NCI-H1048 (cell line): Measurements from ENCODE around the gene SPRYD7.
"Not testable (repeated sequence)": the region's sequence is repeated elsewhere in the genome, so short reads cannot be mapped to it uniquely, and the experiment has no call there.

Experiments
- DNase-seq: peaks from one replicate; lab custom pipeline; 2025; lab: John Stamatoyannopoulos, UW

The SPRYD7 gene

GRCh38 chr13:49936075-49936967 lies at the start of gene SPRYD7:
Gene SPRYD7, minus strand, starts transcription at chr13:49936340. Its CDS starts 105 bp downstream, at chr13:49936235.
- peak; percentile 64 for DNase-seq

GRCh38 chr13:49985129-49985528 lies 49.0 kb upstream of the SPRYD7 start:
- no peak for DNase-seq

- no peak for DNase-seq
Measured at GRCh38 chr13:49980266-49980665, 44.1 kb upstream of the SPRYD7 start.

- no peak for DNase-seq
Measured at GRCh38 chr13:49977992-49978391, 41.9 kb upstream of the SPRYD7 start.

GRCh38 chr13:49976314-49977258 lies 40.4 kb upstream of the SPRYD7 start:
- peak; percentile 9 for DNase-seq

- DNase-seq: no peak
Measured at GRCh38 chr13:49975826-49976225, 39.7 kb upstream of the SPRYD7 start.

- DNase-seq: no peak
Measured at GRCh38 chr13:49972709-49973108, 36.6 kb upstream of the SPRYD7 start.

GRCh38 chr13:49967456-49967855 lies 31.3 kb upstream of the SPRYD7 start:
- DNase-seq: no peak

GRCh38 chr13:49958321-49958720 lies 22.2 kb upstream of the SPRYD7 start:
- DNase-seq: no peak

- DNase-seq: no peak
Measured at GRCh38 chr13:49956131-49956530, 20.0 kb upstream of the SPRYD7 start.

- DNase-seq: no peak
Measured at GRCh38 chr13:49954674-49955455, 18.7 kb upstream of the SPRYD7 start.

GRCh38 chr13:49953560-49953959 lies 17.4 kb upstream of the SPRYD7 start:
- no peak for DNase-seq

- DNase-seq: no peak
Measured at GRCh38 chr13:49951754-49952535, 15.8 kb upstream of the SPRYD7 start.

- DNase-seq: not testable (repeated sequence)
Measured at GRCh38 chr13:49948777-49949270, 12.7 kb upstream of the SPRYD7 start.

GRCh38 chr13:49939321-49939720 lies 3.2 kb upstream of the SPRYD7 start:
- DNase-seq: no peak

- no peak for DNase-seq
Measured at GRCh38 chr13:49938921-49939320, 2.8 kb upstream of the SPRYD7 start.

- DNase-seq: no peak
Measured at GRCh38 chr13:49938314-49938713, 2.2 kb upstream of the SPRYD7 start.

- DNase-seq: no peak
Measured at GRCh38 chr13:49936968-49937273, 781 bp upstream of the SPRYD7 start.

GRCh38 chr13:49935171-49936074 lies 717 bp downstream of the SPRYD7 start:
- DNase-seq: no peak

- no peak for DNase-seq
Measured at GRCh38 chr13:49933511-49933910, 2.6 kb downstream of the SPRYD7 start.
